Measurements from ENCODE around the gene JAKMIP2.
"Not testable (repeated sequence)": the region's sequence is repeated elsewhere in the genome, so short reads cannot be mapped to it uniquely, and the experiment has no call there.

The JAKMIP2 gene

GRCh38 chr5:147554261-147554817 lies 228.2 kb downstream of the JAKMIP2 start (continued):
- TF ChIP-seq ZBTB11 (tag by site-specific recombination; conservative IDR thresholded peaks at IDR 0.05; ENCODE audit: low read depth) (no peak), ZNF548 (tag by site-specific recombination; IDR thresholded peaks at IDR 0.05) (no peak)

GRCh38 chr5:147553817-147554216 lies 228.7 kb downstream of the JAKMIP2 start:
- H3K4me3 ChIP-seq (ENCODE audit: low read depth, low read length); H3K4me1 ChIP-seq (ENCODE audit: control insufficient read depth, insufficient read depth, low read length); H3K9me3 ChIP-seq (ENCODE audit: control insufficient read depth, insufficient read depth, low read depth, low read length); H3K27ac ChIP-seq (ENCODE audit: extremely low read depth, low read depth, low read length); POLR2A ChIA-PET; H3K36me3 ChIP-seq (ENCODE audit: control insufficient read depth in 2 of 2, insufficient read depth in 1 of 2, low read length in 2 of 2): not testable (repeated sequence)
- CTCF ChIA-PET, result interaction anchor here (0.7 kb wide), 2 partner anchors 330 to 336 kb away, joined by 3 read pairs; no protein-coding TSS in a partner anchor

- H3K4me3 ChIP-seq (ENCODE audit: low read depth, low read length), result no peak overlapping the region
- ChIA-PET CTCF (no interaction called here), POLR2A (no interaction called here)
- no peaks in the 10 kb centered on the region for H3K36me3 ChIP-seq (ENCODE audit: control insufficient read depth in 2 of 2, insufficient read depth in 1 of 2, low read length in 2 of 2)
- H3K9me3 ChIP-seq (ENCODE audit: control insufficient read depth, insufficient read depth, low read depth, low read length), result no peaks in the 10 kb centered on the region
- no peak overlapping the region for H3K27ac ChIP-seq (ENCODE audit: extremely low read depth, low read depth, low read length)
- TF ChIP-seq ZNF555 (tag by site-specific recombination; conservative IDR thresholded peaks at IDR 0.05) (no peak), ZNF26 (tag by site-specific recombination; IDR thresholded peaks at IDR 0.05) (no peak), ZNF121 (tag by site-specific recombination; IDR thresholded peaks at IDR 0.05) (no peak), ZNF664 (tag by site-specific recombination; IDR thresholded peaks at IDR 0.05) (no peak)
- H3K4me1 ChIP-seq (ENCODE audit: control insufficient read depth, insufficient read depth, low read length), result no peaks in the 10 kb centered on the region
Measured at GRCh38 chr5:147552897-147553296, 229.6 kb downstream of the JAKMIP2 start.

- H3K36me3 ChIP-seq (ENCODE audit: control insufficient read depth in 2 of 2, insufficient read depth in 1 of 2, low read length in 2 of 2), result no peaks in the 10 kb centered on the region
- ChIA-PET POLR2A (no interaction called here), CTCF (interaction anchor here (0.7 kb wide), 1 partner anchor 1720 kb away, joined by 3 read pairs; the partner anchor contains the start of gene AFAP1L1)
- H3K27ac ChIP-seq (ENCODE audit: extremely low read depth, low read depth, low read length), result no peak overlapping the region
- no peak overlapping the region for H3K4me3 ChIP-seq (ENCODE audit: low read depth, low read length)
- no peaks in the 10 kb centered on the region for H3K9me3 ChIP-seq (ENCODE audit: control insufficient read depth, insufficient read depth, low read depth, low read length)
- no peaks in the 10 kb centered on the region for H3K4me1 ChIP-seq (ENCODE audit: control insufficient read depth, insufficient read depth, low read length)
- no peak for TF ChIP-seq ZNF174 (tag by site-specific recombination; IDR thresholded peaks at IDR 0.05)
- no peak for TF ChIP-seq ZNF670 (tag by site-specific recombination; IDR thresholded peaks at IDR 0.05; ENCODE audit: low read depth)
- TF ChIP-seq ZNF792 (tag by site-specific recombination; IDR thresholded peaks at IDR 0.05), result no peak
- TF ChIP-seq ZNF184 (tag by site-specific recombination; IDR thresholded peaks at IDR 0.05), result no peak
- no peak for TF ChIP-seq ZNF248 (tag by site-specific recombination; IDR thresholded peaks at IDR 0.05)
- no peak for TF ChIP-seq ZNF26 (tag by site-specific recombination; IDR thresholded peaks at IDR 0.05)
- no peak for TF ChIP-seq ZNF350 (tag by site-specific recombination; IDR thresholded peaks at IDR 0.05)
- TF ChIP-seq YY2 (tag by site-specific recombination; IDR thresholded peaks at IDR 0.05), result no peak
- TF ChIP-seq ATF2 (tag by site-specific recombination; IDR thresholded peaks at IDR 0.05; ENCODE audit: low read depth), result no peak
- no peak for TF ChIP-seq CTCF (tag by site-specific recombination; IDR thresholded peaks at IDR 0.05)
- TF ChIP-seq ZNF24 (tag by site-specific recombination; IDR thresholded peaks at IDR 0.05), result no peak
- TF ChIP-seq ZNF292 (tag by site-specific recombination; IDR thresholded peaks at IDR 0.05; ENCODE audit: borderline replicate concordance, low read depth), result no peak
- no peak for TF ChIP-seq ZNF16 (tag by site-specific recombination; IDR thresholded peaks at IDR 0.05; ENCODE audit: low read depth)
- no peak for TF ChIP-seq SP7 (tag by site-specific recombination; IDR thresholded peaks at IDR 0.05)
Measured at GRCh38 chr5:147551677-147552076, 230.9 kb downstream of the JAKMIP2 start.
